NCI-H2029 (cell line): ENCODE data around the gene SUPT4H1.

Source experiments
- DNase-seq: peaks from one replicate; lab custom pipeline; 2025; lab: John Stamatoyannopoulos, UW

The SUPT4H1 gene

GRCh38 chr17:58329035-58329809 lies 22.8 kb downstream of the SUPT4H1 start:
- DNase-seq = no peak

GRCh38 chr17:58328195-58329034 lies 23.6 kb downstream of the SUPT4H1 start, which contains the start of gene TSPOAP1:
Gene TSPOAP1, minus strand, starts transcription at chr17:58328795. Its CDS starts 875 bp downstream, at chr17:58327920.
- DNase-seq = no peak

GRCh38 chr17:58327363-58328194 lies 24.4 kb downstream of the SUPT4H1 start:
- no peak for DNase-seq

- no peak for DNase-seq
These were observed 25.2 kb downstream of the SUPT4H1 start for GRCh38 chr17:58326609-58327362.

- no peak for DNase-seq
These were observed 26.0 kb downstream of the SUPT4H1 start for GRCh38 chr17:58325976-58326468.

GRCh38 chr17:58325289-58325726 lies 26.7 kb downstream of the SUPT4H1 start:
- DNase-seq = no peak

- no peak for DNase-seq
These were observed 27.4 kb downstream of the SUPT4H1 start for GRCh38 chr17:58324409-58325288.

GRCh38 chr17:58324056-58324408 lies 28.0 kb downstream of the SUPT4H1 start:
- no peak for DNase-seq

- DNase-seq = no peak
These were observed 28.5 kb downstream of the SUPT4H1 start for GRCh38 chr17:58323366-58324055.

GRCh38 chr17:58322581-58323185 lies 29.3 kb downstream of the SUPT4H1 start:
- no peak for DNase-seq

GRCh38 chr17:58321571-58322525 lies 30.2 kb downstream of the SUPT4H1 start:
- DNase-seq = no peak

- DNase-seq = no peak
These were observed 31.3 kb downstream of the SUPT4H1 start for GRCh38 chr17:58320570-58321323.

- no peak for DNase-seq
These were observed 31.8 kb downstream of the SUPT4H1 start for GRCh38 chr17:58320163-58320558.

- DNase-seq = no peak
These were observed 32.5 kb downstream of the SUPT4H1 start for GRCh38 chr17:58319173-58320162.

GRCh38 chr17:58318627-58319172 lies 33.3 kb downstream of the SUPT4H1 start:
- DNase-seq = no peak

- DNase-seq = no peak
These were observed 33.9 kb downstream of the SUPT4H1 start for GRCh38 chr17:58318065-58318481.
